Fibroblast of villous mesenchyme (primary cell): ENCODE results near the gene DUSP19. TPM values are rescaled to one million over a fixed set of nuclear protein-coding genes. Genes with fewer than 3 reads are reported as not detected.
"Not testable (repeated sequence)": the region's sequence is repeated elsewhere in the genome, so short reads cannot be mapped to it uniquely, and the experiment has no call there.

Experiments used
- DNase-seq: peaks from one replicate; pipeline ENCODE4 v3.0.0-alpha.2; 2010; ENCODE audit warnings: low read depth
- H3K4me3 ChIP-seq: 2 replicates; pipeline ENCODE4 v1.5.1; 2011; ENCODE audit warnings: low read depth, mild to moderate bottlenecking, low read length
- total RNA-seq: library from RNA; depleted of rRNA; stranded (reverse); fragments of >200 nt; gene quantifications from 2 replicates; pipeline ENCODE4 v1.2.3, GENCODE V29; 2012
- TF ChIP-seq, protein P1 (sequence below): IDR thresholded peaks from 2 replicates; pipeline ENCODE4 v1.5.1; 2012; ENCODE audit warnings: low read depth, mild to moderate bottlenecking, low read length; ENCODE audit not compliant: insufficient read depth

The DUSP19 gene
- total RNA-seq, 1 donor: 5.6 TPM

DNA sequence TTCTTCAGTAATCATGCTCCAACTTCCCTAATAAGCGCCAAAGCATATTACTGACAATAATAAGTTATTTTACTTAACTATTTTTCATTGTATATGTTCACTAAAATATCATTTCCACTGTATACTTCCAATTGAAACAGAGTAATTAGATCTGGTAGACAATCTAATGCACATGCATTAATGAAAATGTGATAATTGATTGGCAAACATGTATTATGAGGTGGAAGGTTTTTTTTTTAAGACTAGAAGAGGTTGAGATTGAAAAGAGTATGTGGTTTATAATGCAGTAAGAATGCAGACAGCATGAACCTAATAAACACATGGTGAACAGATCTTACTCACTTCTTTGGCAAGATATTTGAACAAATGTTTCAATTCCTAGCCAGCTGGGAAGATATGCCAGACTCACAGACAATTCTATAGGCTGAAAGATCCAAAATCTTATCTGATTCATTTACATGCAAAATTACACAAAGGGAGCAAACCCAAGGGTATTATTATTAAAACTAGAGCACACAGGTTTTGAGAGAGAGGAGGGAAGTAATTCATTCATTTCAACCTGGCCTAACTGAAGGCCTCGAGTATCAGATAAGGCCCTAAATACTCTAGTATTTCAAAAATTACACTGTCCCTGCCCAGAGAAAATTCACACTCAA lies 43.1 kb upstream of the DUSP19 start:
- peak; percentile 77 for DNase-seq
- H3K4me3 ChIP-seq: peak overlapping the region; percentile 92
- TF ChIP-seq, protein P1, sequence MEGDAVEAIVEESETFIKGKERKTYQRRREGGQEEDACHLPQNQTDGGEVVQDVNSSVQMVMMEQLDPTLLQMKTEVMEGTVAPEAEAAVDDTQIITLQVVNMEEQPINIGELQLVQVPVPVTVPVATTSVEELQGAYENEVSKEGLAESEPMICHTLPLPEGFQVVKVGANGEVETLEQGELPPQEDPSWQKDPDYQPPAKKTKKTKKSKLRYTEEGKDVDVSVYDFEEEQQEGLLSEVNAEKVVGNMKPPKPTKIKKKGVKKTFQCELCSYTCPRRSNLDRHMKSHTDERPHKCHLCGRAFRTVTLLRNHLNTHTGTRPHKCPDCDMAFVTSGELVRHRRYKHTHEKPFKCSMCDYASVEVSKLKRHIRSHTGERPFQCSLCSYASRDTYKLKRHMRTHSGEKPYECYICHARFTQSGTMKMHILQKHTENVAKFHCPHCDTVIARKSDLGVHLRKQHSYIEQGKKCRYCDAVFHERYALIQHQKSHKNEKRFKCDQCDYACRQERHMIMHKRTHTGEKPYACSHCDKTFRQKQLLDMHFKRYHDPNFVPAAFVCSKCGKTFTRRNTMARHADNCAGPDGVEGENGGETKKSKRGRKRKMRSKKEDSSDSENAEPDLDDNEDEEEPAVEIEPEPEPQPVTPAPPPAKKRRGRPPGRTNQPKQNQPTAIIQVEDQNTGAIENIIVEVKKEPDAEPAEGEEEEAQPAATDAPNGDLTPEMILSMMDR: no peak

DNA sequence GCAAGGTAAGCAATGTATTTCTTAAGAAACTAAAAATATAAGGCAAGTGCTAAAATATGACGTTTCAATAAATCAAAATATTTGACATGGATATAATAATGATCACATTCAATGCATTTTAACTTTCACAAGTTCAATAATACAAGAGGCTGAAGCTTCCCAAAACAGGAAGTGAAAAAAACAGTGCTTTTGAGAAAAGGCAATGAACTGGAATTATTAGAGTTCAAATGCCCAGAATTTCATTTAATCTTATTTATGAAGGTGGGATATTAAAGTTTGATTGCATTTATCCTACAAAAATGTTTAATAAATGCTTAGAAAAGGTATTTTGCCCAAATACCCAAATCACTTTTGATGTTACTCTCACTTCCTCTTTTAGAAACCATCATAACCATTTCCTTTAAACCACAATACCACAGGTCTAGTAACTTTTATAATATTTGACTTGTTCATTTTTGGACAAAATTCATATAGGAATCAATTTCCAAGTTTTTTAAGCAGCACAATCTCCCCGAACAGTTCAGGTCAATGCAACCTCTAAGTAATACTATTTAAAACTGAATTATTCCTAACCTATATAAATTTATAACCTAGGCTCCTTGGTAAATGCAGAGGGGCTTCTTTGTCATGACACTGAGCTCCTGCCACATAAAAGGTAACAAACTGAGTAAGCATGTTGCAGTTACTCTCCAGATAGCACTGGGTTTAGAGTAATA lies 42.4 kb upstream of the DUSP19 start:
- TF ChIP-seq, protein P1: no peak
- peak overlapping the region; percentile 92 for H3K4me3 ChIP-seq
- no peak for DNase-seq

DNA sequence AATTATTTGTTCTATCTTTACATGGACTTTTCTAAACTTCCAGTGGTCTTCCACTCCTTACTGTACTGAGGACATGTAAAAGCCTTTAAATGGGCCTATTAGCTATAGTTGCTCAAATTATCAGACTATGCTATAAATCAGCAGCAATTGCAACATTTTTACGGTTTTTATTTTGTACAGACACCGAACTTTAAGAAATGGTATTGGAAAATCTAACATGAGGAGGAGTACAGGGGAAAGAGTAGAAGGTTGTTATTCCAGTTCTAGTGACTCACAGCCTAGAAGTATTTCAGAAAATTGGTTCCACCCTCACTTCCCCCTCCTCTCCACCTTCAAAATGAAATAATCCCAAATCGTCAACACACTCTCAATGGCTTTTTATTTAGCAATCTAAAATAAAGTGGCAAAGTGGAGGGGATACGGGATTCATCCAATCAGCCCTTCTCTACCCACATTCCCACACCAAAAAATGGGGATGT lies 41.4 kb upstream of the DUSP19 start:
- DNase-seq: peak; percentile 55
- peak overlapping the region; percentile 92 for H3K4me3 ChIP-seq
- TF ChIP-seq, protein P1: no peak

DNA sequence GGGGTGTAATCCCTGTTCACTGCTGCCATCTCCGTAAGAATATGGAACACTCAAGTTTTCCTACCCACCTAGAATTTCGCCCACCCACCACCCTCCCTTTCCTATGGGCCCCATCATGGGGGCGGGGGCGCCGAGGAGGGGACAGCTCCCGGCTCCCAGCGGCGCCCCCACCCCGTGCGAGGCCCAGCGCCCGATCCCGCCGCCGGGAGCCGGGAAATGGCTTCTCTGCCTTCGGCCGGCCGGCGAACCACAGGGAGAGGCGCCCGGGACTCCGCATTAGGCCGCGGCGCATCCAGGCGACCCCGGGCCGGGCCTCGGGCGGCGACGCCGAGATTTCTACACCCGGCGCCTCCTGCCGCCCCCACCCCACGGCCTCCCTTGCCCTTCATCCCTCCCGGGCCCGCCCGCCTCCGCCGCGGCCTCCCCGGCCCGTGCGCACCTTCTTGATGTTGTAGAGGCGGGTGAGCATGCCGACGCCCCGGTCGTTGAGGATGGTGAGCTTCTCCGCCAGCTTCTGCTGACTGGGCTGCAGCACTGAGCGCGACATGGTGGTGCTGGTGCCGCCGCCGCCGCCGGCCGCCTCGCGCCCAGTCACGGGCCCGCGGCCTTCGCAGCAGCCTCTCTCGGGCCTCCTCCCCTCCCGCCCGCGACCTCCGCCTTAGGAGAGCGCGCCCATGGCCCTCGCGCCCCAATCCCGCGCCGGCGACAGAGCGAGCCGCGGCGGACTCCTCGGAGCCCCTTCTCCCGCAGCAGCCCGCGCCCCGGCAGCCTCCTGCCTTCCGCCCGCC lies 40.8 kb upstream of the DUSP19 start:
- H3K4me3 ChIP-seq: peak overlapping the region; percentile 92
- peak; percentile 31 for DNase-seq
- TF ChIP-seq, protein P1: no peak

DNA sequence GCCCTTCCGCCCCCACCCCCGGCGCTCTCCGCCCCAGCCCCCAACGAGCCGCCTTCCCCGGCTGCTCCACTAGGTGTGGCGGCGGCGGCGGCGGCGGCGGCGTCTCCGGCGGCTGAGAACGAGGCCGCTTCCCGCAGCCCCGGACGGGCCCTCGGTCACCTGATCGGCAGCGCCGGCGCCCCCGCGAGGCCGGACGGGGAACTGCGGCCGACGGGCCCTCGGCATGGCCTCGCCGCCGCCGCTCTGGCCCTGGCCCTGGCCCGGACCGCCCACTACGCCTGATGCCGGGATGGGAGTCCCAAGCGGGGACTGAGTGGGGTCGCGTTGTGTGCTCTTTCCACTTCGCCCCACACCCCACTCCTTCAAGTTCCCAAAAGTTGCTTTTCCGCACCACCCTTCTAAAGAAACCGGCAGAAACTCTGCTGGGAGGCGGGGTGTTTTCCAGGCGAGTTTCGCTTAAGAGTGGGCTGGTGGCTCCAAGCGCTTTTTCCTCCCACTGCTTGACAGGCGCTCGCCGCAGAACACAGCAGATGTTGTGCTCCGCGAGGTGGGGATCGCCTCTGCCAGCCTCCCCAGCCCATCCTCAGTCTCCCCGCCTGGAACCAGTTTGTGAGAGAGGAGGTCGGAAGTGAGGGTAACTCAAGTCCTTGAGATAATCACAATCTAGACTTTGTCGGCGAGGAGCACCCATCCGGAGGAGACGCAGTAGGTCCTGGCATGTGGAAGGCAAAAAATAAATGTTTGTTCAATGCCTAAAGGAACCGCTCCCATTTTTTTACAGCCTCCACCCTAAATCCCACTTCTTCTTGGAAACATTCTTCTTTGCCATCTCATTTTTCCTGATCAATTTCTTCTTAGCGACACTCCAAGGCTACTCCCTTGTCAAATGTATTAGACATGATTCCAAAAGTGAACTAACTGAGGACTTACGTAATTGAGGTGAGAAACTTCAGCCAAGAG lies 39.9 kb upstream of the DUSP19 start, which contains the start of gene NCKAP1:
Gene NCKAP1 (minus strand): TSS at position 117 of the 960 bp plus-strand sequence. CDS start 358 bp downstream, outside the sequence.
- peak; percentile 91 for DNase-seq
- H3K4me3 ChIP-seq: peak within 1 kb of the TSS; percentile 92
- TF ChIP-seq, protein P1: peak; percentile 55

DNA sequence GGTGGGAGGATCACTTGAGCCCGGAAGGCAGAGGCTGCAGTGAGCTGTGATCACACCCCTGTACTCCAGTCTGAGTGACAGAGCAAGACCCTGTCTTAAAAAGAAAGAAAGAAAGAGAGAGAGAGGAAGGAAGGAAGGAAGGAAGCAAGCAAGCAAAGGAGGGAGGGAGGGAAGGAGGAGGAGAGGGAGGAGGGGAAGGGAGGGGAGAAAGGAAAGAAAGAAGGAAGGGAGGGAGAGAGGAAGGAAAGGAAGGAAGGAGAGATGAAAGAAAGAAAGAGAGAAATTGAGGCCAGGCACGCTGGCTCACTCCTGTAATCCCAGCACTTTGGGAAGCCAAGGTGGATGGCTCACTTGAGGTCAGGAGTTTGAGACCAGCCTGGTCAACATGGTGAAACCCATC lies 37.9 kb upstream of the DUSP19 start:
- TF ChIP-seq, protein P1: no peak
- H3K4me3 ChIP-seq: no peak overlapping the region
- no peak for DNase-seq

DNA sequence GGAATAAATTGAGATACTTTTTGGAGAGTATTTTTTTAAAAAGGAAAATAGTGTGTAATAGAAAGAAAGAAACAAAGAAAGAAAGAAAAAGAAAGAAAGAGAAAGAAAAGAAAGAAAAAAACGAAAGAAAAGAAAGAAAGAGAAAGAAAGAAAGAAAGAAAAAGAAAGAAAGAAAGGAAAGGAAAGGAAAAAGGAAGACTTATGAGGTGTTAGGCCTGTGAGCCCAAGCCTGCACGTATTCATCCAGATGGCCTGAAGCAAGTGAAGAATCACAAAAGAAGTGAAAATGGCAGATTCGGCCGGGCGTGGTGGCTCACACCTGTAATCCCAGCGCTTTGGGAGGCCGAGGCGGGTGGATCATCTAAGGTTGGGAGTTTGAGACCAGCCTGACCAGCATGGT lies 35.0 kb upstream of the DUSP19 start:
- H3K4me3 ChIP-seq, DNase-seq: not testable (repeated sequence)

DNA sequence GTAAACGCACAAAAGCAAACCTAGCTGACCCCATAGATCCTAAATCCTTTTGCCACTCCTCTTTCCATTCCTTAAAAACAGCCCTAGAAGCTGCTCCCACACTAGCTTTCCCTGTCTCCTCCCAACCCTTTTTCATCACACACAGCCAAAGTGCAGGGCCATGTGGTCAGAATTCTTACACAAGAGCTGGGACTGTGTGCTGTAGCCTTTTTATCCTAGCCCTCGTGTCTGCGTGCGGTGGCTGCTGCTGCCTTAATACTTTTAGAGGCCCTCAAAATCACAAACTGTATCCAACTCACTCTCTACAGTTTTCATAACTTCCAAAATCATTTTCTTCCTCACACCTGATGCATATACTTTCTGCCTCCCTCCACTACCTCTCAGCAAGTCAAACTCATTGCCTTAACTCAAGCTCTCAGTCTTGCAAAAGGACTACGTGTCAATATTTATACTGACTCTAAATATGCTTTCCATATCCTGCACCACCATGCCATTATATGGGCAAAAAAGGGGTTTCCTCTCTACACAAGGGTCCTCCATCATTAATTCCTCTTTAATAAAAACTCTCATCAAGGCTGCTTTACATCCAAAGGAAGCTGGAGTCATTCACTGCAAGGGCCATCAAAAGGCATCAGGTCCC lies 30.9 kb upstream of the DUSP19 start:
- H3K4me3 ChIP-seq, DNase-seq: not testable (repeated sequence)
